ENCODE results near the gene RAPGEF2.

GRCh38 chr4:159199826-159200225, 96.9 kb downstream of the RAPGEF2 start:
- no peak for TF ChIP-seq CTCF (IDR thresholded peaks at IDR 0.05; ENCODE audit: extremely low read depth in 1 of 2, insufficient read depth in 1 of 2, low read depth in 1 of 2, low read length in 2 of 2)
- TF ChIP-seq JUN (IDR thresholded peaks at IDR 0.05; ENCODE audit: borderline replicate concordance, insufficient read depth, insufficient read length, low read depth): no peak
- TF ChIP-seq MYC (IDR thresholded peaks at IDR 0.05; ENCODE audit: low read depth, low read length): no peak
- TF ChIP-seq EZH2 (IDR thresholded peaks at IDR 0.05; ENCODE audit: borderline replicate concordance, low read depth, low read length, severe bottlenecking): no peak
- no peak for TF ChIP-seq POLR2AphosphoS5 (IDR thresholded peaks at IDR 0.05; ENCODE audit: insufficient read depth, low read depth, low read length)
- no peak for TF ChIP-seq MAX (IDR thresholded peaks at IDR 0.05; ENCODE audit: insufficient read depth, insufficient read length)
- TF ChIP-seq POLR2A (IDR thresholded peaks at IDR 0.05; ENCODE audit: low read depth, low read length): no peak
- TF ChIP-seq FOS (IDR thresholded peaks at IDR 0.05; ENCODE audit: borderline replicate concordance, insufficient read depth, low read length): no peak
